Mammary epithelial cell (primary cell): ENCODE data around the gene PARP6.

Experiments
- EZH2 ChIP-seq: IDR thresholded peaks from 2 replicates; pipeline ENCODE4 v1.6.1; 2012; ENCODE audit warnings: low read length, inconsistent platforms, borderline replicate concordance
- TF ChIP-seq, protein P1 (sequence below), 2 donors: IDR thresholded peaks in 1 of 2; conservative IDR thresholded peaks in 1 of 2; 2 replicates each; pipeline ENCODE4 v1.5.1; 2011 to 2012; ENCODE audit warnings: inconsistent platforms in 2 of 2, low read length in 2 of 2, mild to moderate bottlenecking in 2 of 2, control low read depth in 1 of 2, low read depth in 1 of 2; ENCODE audit not compliant: insufficient read depth in 1 of 2; ENCODE audit errors: extremely low read depth in 1 of 2

DNA sequence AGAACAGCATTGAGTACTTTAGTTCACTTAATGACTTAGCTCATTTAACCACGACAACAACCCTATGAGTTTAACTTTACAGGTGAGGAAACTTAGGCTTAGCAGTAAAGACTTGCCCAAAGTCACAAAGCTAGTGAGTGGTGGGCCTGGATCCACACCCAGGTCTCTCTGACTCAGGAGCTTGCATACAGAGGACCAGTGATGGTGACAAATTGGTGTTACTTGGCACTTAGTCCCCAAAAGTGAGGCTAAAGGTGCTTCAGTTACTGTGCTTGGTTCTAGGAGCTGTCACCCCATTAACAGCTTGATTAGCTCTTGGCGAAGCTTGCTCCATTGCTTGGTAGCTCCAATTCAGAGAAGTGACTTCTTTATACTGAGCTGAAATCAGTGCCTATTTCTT lies 41.5 kb upstream of the PARP6 start:
- TF ChIP-seq, protein P1, sequence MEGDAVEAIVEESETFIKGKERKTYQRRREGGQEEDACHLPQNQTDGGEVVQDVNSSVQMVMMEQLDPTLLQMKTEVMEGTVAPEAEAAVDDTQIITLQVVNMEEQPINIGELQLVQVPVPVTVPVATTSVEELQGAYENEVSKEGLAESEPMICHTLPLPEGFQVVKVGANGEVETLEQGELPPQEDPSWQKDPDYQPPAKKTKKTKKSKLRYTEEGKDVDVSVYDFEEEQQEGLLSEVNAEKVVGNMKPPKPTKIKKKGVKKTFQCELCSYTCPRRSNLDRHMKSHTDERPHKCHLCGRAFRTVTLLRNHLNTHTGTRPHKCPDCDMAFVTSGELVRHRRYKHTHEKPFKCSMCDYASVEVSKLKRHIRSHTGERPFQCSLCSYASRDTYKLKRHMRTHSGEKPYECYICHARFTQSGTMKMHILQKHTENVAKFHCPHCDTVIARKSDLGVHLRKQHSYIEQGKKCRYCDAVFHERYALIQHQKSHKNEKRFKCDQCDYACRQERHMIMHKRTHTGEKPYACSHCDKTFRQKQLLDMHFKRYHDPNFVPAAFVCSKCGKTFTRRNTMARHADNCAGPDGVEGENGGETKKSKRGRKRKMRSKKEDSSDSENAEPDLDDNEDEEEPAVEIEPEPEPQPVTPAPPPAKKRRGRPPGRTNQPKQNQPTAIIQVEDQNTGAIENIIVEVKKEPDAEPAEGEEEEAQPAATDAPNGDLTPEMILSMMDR (conservative IDR thresholded peaks at IDR 0.05 in 1 of 2, IDR thresholded peaks at IDR 0.05 in 1 of 2; ENCODE audit: extremely low read depth in 1 of 2, insufficient read depth in 1 of 2, low read depth in 1 of 2, low read length in 2 of 2), result no peak
- no peak for TF ChIP-seq EZH2
